MM.1S (cell line): ENCODE results near the gene IFT52.

Experiments used
- DNase-seq: peaks from one replicate; pipeline ENCODE4 v3.0.0-alpha.2; 2015
- H2AFZ ChIP-seq: fragments of 300-600 bp; sonication (generic); 2 replicates; pipeline ENCODE4 v1.6.0; 2016; ENCODE audit warnings: antibody characterized with exemption, low read length
- H3F3A ChIP-seq: fragments of 300-600 bp; sonication (generic); 2 replicates; pipeline ENCODE4 v1.6.1; 2016; ENCODE audit warnings: mild to moderate bottlenecking, antibody characterized with exemption, low read length, moderate library complexity, mixed read lengths; ENCODE audit not compliant: insufficient read depth
- H3K27ac ChIP-seq: fragments of 300-600 bp; sonication (generic); 2 replicates; pipeline ENCODE4 v1.5.1; 2016; ENCODE audit warnings: mild to moderate bottlenecking, low read length
- H3K27me3 ChIP-seq: fragments of 300-600 bp; sonication (generic); replicated peaks from 2 replicates; pipeline ENCODE4 v1.6.0; 2016; ENCODE audit warnings: low read length; ENCODE audit not compliant: insufficient read depth
- H3K36me3 ChIP-seq: fragments of 300-600 bp; sonication (generic); replicated peaks from 2 replicates; pipeline ENCODE4 v1.6.1; 2016; ENCODE audit warnings: mild to moderate bottlenecking, low read length, mixed read lengths; ENCODE audit not compliant: insufficient read depth
- H3K4me1 ChIP-seq: fragments of 300-600 bp; sonication (generic); 2 replicates; pipeline ENCODE4 v1.6.1; 2016; ENCODE audit warnings: low read length, mixed read lengths
- H3K4me2 ChIP-seq: fragments of 300-600 bp; sonication (generic); 2 replicates; pipeline ENCODE4 v1.6.0; 2016; ENCODE audit warnings: low read depth, low read length
- H3K4me3 ChIP-seq: fragments of 300-600 bp; sonication (generic); 2 replicates; pipeline ENCODE4 v1.5.1; 2016; ENCODE audit warnings: low read length, mixed read lengths
- H3K79me2 ChIP-seq: fragments of 300-600 bp; sonication (generic); 2 replicates; pipeline ENCODE4 v1.6.1; 2016; ENCODE audit warnings: mixed run types, low read length, mixed read lengths
- H3K9ac ChIP-seq: fragments of 300-600 bp; sonication (generic); 2 replicates; pipeline ENCODE4 v1.6.1; 2016; ENCODE audit warnings: low read length, mixed read lengths
- H3K9me2 ChIP-seq: fragments of 300-600 bp; sonication (generic); replicated peaks from 2 replicates; pipeline ENCODE4 v1.6.1; 2016; ENCODE audit warnings: mild to moderate bottlenecking, low read length, mixed read lengths; ENCODE audit not compliant: insufficient read depth
- H3K9me3 ChIP-seq: fragments of 300-600 bp; sonication (generic); replicated peaks from 2 replicates; pipeline ENCODE4 v1.6.1; 2016; ENCODE audit warnings: mild to moderate bottlenecking, low read length, mixed read lengths; ENCODE audit not compliant: insufficient read depth
- H4K20me1 ChIP-seq: fragments of 300-600 bp; sonication (generic); 2 replicates; pipeline ENCODE4 v1.6.1; 2016; ENCODE audit warnings: mild to moderate bottlenecking, low read length, moderate library complexity, mixed read lengths; ENCODE audit not compliant: insufficient read depth
- EZH2 ChIP-seq: fragments of 300-600 bp; sonication (generic); optimal IDR thresholded peaks from 2 replicates; pipeline ENCODE3; 2017; ENCODE audit warnings: low read depth, mild to moderate bottlenecking, antibody characterized with exemption, low read length, mixed read lengths
- EZH2phosphoT487 ChIP-seq: fragments of 300-600 bp; sonication (generic); IDR thresholded peaks from 2 replicates; pipeline ENCODE4 v1.6.1; 2018; ENCODE audit warnings: antibody characterized with exemption, low read length
- TF ChIP-seq, protein P1 (sequence below): fragments of 300-600 bp; sonication (generic); IDR thresholded peaks from 2 replicates; pipeline ENCODE4 v1.5.1; 2016; ENCODE audit warnings: antibody characterized with exemption, low read length, mixed read lengths

Gene IFT52

DNA sequence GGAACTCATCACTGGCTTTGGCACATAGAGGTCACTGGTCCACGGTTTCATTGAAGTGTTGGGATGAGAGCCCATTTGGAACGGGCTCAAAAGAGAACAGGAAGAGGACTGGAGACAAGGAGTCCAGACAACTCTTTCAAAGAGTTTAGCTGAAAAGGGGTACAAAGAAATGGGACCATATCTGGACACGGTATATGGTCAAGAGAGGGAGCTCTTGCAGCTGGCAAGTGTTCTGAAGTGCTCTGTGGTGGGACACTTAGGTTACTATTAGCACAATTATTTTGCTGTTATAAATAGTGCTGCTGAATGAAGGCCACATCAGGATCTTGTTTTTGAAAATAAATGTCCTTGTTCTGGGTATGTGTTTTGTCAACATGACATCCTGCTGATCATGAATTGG, 27.3 kb upstream of the IFT52 start:
- Histone ChIP-seq H3K4me1 (no peaks in the 10 kb centered on the region), H3K9me3 (no peaks in the 10 kb centered on the region), H4K20me1 (no peaks in the 10 kb centered on the region), H3K36me3 (no peaks in the 10 kb centered on the region), H3K27ac (no peak overlapping the region), H3K9ac (no peak overlapping the region), H3K4me3 (no peak overlapping the region), H3F3A (no peaks in the 10 kb centered on the region), H3K27me3 (no peaks in the 10 kb centered on the region), H3K79me2 (no peaks in the 10 kb centered on the region), H3K9me2 (no peaks in the 10 kb centered on the region), H2AFZ (no peak overlapping the region), H3K4me2 (no peak overlapping the region)
- TF ChIP-seq, protein P1, sequence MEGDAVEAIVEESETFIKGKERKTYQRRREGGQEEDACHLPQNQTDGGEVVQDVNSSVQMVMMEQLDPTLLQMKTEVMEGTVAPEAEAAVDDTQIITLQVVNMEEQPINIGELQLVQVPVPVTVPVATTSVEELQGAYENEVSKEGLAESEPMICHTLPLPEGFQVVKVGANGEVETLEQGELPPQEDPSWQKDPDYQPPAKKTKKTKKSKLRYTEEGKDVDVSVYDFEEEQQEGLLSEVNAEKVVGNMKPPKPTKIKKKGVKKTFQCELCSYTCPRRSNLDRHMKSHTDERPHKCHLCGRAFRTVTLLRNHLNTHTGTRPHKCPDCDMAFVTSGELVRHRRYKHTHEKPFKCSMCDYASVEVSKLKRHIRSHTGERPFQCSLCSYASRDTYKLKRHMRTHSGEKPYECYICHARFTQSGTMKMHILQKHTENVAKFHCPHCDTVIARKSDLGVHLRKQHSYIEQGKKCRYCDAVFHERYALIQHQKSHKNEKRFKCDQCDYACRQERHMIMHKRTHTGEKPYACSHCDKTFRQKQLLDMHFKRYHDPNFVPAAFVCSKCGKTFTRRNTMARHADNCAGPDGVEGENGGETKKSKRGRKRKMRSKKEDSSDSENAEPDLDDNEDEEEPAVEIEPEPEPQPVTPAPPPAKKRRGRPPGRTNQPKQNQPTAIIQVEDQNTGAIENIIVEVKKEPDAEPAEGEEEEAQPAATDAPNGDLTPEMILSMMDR = no peak
- TF ChIP-seq EZH2phosphoT487 (no peak), EZH2 (no peak)
- DNase-seq = no peak

DNA sequence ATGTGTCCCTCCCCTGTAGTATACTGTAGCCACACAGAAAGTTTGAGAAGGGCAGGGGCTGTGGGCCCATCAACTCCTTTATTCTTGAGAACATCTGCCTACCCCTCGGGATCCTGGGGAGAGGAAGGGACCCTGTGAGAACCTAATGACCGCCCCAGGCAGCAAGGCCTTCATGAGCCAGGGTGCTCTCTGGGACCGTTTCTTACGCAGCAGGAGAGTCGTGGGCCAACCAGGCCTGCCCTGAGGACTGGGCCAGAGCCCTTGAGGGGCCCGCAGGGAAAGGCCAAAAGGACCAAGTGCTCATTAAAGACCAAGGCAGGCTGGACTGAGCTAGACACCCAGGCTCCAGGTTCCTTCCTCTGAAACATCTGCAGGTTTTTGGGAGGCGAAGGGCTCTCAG, 26.7 kb upstream of the IFT52 start:
- no peak overlapping the region for H3K27ac ChIP-seq
- no peaks in the 10 kb centered on the region for H3K79me2 ChIP-seq
- H3K4me2 ChIP-seq = no peak overlapping the region
- no peak overlapping the region for H2AFZ ChIP-seq
- no peaks in the 10 kb centered on the region for H3K9me3 ChIP-seq
- H4K20me1 ChIP-seq = no peaks in the 10 kb centered on the region
- no peak overlapping the region for H3K4me3 ChIP-seq
- TF ChIP-seq EZH2 = no peak
- TF ChIP-seq EZH2phosphoT487 = no peak
- TF ChIP-seq, protein P1 = no peak
- no peaks in the 10 kb centered on the region for H3K9me2 ChIP-seq
- H3K4me1 ChIP-seq = no peaks in the 10 kb centered on the region
- H3K9ac ChIP-seq = no peak overlapping the region
- H3F3A ChIP-seq = no peaks in the 10 kb centered on the region
- H3K36me3 ChIP-seq = no peaks in the 10 kb centered on the region
- H3K27me3 ChIP-seq = no peaks in the 10 kb centered on the region
- no peak for DNase-seq

DNA sequence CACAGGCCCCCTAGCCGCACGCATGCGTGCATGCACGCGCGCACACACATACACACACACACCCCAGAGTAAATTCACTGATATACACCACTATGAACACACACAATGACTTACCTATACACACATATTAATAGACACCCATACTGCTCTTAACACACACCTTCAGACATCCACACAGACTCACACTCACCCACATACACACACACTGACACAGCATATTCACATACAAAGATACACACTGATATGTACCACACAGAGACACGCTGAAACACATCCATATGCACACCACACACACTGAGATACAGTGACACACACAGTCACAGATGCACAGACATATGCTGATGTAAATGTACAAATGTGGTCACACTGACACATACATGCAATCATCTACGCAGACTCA, 26.3 kb upstream of the IFT52 start:
- H3K36me3 ChIP-seq = no peaks in the 10 kb centered on the region
- no peak overlapping the region for H3K4me2 ChIP-seq
- no peak overlapping the region for H3K9ac ChIP-seq
- no peaks in the 10 kb centered on the region for H3F3A ChIP-seq
- H3K9me3 ChIP-seq = no peaks in the 10 kb centered on the region
- TF ChIP-seq EZH2phosphoT487 (no peak), EZH2 (no peak)
- TF ChIP-seq, protein P1 = no peak
- no peaks in the 10 kb centered on the region for H4K20me1 ChIP-seq
- H2AFZ ChIP-seq = no peak overlapping the region
- no peaks in the 10 kb centered on the region for H3K27me3 ChIP-seq
- H3K4me3 ChIP-seq = no peak overlapping the region
- H3K4me1 ChIP-seq = no peaks in the 10 kb centered on the region
- no peaks in the 10 kb centered on the region for H3K79me2 ChIP-seq
- DNase-seq = no peak
- no peak overlapping the region for H3K27ac ChIP-seq
- H3K9me2 ChIP-seq = no peaks in the 10 kb centered on the region
